Measurements from ENCODE around the gene MAPK11.

Gene MAPK11

DNA sequence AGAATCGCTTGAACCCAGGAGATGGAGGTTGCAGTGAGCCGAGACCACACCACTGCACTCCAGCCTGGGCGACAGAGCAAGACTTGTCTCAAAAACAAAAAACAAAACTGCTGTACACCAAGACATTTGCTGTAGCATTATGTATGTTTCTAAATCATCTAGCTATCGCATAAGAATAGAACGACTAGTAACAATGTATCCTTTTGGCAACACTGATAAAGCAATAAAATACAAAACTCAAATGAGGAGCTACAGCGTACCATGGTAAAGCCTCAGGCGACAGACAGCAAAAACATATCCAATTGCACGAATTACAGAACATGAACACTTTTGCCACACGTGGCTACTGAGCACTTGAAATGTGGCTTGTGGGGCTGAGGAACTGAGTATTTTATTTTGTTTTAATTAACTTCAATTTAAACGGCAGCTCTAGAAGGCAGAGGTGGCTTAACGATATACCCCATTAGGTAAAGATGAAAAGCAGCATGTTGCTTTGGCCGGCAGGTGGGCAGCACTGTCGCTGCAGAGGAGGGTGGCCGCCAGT is 27.7 kb downstream of the MAPK11 start:
- Histone ChIP-seq H3K4me2 (ENCODE audit: low read length) (peak overlapping the region; percentile 51), H3K27me3 (ENCODE audit: low read depth, low read length) (no peaks in the 10 kb centered on the region), H3K36me3 (replicated peaks; ENCODE audit: low read depth, low read length) (peaks cover 3% of the 10 kb centered on the region), H4K20me1 (ENCODE audit: insufficient read depth, low read length) (no peaks in the 10 kb centered on the region), H2AFZ (ENCODE audit: low read depth, low read length) (no peak overlapping the region), H3K9ac (ENCODE audit: low read length) (no peak overlapping the region), H3K27ac (ENCODE audit: low read length) (no peak overlapping the region), H3K4me3 (ENCODE audit: low read length) (peak overlapping the region; percentile 29), H3K4me1 (ENCODE audit: low read length) (peaks cover 10% of the 10 kb centered on the region), H3K9me3 (ENCODE audit: insufficient read depth, low read length) (no peaks in the 10 kb centered on the region), H3K79me2 (ENCODE audit: low read length) (peaks cover 59% of the 10 kb centered on the region)
- no peak for TF ChIP-seq EZH2phosphoT487 (IDR thresholded peaks at IDR 0.05; ENCODE audit: low read depth)
- TF ChIP-seq, protein P1, sequence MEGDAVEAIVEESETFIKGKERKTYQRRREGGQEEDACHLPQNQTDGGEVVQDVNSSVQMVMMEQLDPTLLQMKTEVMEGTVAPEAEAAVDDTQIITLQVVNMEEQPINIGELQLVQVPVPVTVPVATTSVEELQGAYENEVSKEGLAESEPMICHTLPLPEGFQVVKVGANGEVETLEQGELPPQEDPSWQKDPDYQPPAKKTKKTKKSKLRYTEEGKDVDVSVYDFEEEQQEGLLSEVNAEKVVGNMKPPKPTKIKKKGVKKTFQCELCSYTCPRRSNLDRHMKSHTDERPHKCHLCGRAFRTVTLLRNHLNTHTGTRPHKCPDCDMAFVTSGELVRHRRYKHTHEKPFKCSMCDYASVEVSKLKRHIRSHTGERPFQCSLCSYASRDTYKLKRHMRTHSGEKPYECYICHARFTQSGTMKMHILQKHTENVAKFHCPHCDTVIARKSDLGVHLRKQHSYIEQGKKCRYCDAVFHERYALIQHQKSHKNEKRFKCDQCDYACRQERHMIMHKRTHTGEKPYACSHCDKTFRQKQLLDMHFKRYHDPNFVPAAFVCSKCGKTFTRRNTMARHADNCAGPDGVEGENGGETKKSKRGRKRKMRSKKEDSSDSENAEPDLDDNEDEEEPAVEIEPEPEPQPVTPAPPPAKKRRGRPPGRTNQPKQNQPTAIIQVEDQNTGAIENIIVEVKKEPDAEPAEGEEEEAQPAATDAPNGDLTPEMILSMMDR (IDR thresholded peaks at IDR 0.05; ENCODE audit: low read depth, low read length), result no peak

DNA sequence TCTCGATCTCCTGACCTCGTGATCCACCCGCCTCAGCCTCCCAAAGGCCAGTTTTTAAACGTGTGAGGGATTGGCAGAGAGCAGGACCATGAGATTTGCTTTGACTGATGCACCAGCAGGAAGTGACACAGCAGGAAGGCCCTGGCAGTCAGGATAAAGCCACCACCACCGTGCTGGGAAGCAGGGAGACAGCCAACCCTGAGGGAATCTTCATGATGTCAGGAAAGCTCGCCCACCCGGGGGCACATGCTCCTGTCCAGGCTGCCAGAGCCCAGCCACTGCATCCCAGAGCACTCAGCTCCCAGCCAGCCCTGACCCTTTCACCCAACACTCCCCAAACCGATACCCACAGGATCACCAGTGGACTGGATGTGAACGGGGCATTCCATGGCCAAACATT is 31.4 kb downstream of the MAPK11 start:
- no peak overlapping the region for H3K9ac ChIP-seq (ENCODE audit: low read length)
- peaks cover 65% of the 10 kb centered on the region for H3K79me2 ChIP-seq (ENCODE audit: low read length)
- no peaks in the 10 kb centered on the region for H4K20me1 ChIP-seq (ENCODE audit: insufficient read depth, low read length)

DNA sequence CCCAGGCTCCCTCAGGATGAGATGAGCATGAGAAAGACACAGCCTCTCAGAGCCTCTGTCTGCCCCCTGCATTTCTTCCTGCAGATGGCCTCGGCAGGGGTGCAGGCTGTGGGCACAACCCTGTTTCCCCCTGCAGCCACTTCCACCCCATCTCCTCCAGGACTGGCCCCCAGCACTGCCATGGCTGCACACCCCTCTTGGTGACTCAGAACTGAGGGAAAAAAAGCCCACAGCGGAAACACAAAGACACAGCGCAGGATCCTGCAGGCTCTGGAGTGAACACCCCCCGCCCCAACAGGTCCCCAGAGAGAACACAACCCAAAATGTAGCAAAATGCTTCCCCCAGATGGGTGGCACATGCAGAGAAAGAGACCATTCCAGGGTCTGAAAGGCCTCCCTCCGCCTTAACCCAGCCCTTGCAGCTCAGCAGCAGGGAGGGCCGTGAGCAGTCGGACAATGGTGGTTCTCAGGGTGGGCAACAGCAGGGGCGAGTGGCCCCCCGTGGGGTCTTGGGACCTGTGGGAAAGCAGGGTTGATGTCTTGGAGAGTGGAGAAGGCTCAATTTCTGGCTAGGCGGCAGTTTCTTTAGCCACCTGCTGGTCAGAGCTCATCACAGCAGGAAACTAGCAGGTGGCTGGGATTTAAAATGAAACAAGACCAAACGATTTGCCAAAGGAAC is 33.3 kb downstream of the MAPK11 start:
- Histone ChIP-seq H3K9me3 (ENCODE audit: insufficient read depth, low read length) (no peaks in the 10 kb centered on the region), H2AFZ (ENCODE audit: low read depth, low read length) (no peak overlapping the region), H4K20me1 (ENCODE audit: insufficient read depth, low read length) (no peaks in the 10 kb centered on the region), H3K36me3 (replicated peaks; ENCODE audit: low read depth, low read length) (peaks cover 4% of the 10 kb centered on the region), H3K4me2 (ENCODE audit: low read length) (no peak overlapping the region), H3K9ac (ENCODE audit: low read length) (no peak overlapping the region), H3K27ac (ENCODE audit: low read length) (no peak overlapping the region), H3K4me3 (ENCODE audit: low read length) (no peak overlapping the region), H3K79me2 (ENCODE audit: low read length) (peaks cover 46% of the 10 kb centered on the region), H3K27me3 (ENCODE audit: low read depth, low read length) (no peaks in the 10 kb centered on the region), H3K4me1 (ENCODE audit: low read length) (no peaks in the 10 kb centered on the region)
- no peak for TF ChIP-seq EZH2phosphoT487 (IDR thresholded peaks at IDR 0.05; ENCODE audit: low read depth)
- TF ChIP-seq, protein P1 (IDR thresholded peaks at IDR 0.05; ENCODE audit: low read depth, low read length), result peak; percentile 39

More for the DNA sequence above, 31.4 kb downstream of the MAPK11 start:
- Histone ChIP-seq H2AFZ (ENCODE audit: low read depth, low read length) (no peak overlapping the region), H3K27me3 (ENCODE audit: low read depth, low read length) (no peaks in the 10 kb centered on the region), H3K36me3 (replicated peaks; ENCODE audit: low read depth, low read length) (peaks cover 6% of the 10 kb centered on the region), H3K4me1 (ENCODE audit: low read length) (peaks cover 5% of the 10 kb centered on the region), H3K27ac (ENCODE audit: low read length) (no peak overlapping the region), H3K9me3 (ENCODE audit: insufficient read depth, low read length) (no peaks in the 10 kb centered on the region), H3K4me2 (ENCODE audit: low read length) (no peak overlapping the region), H3K4me3 (ENCODE audit: low read length) (no peak overlapping the region)
- no peak for TF ChIP-seq EZH2phosphoT487 (IDR thresholded peaks at IDR 0.05; ENCODE audit: low read depth)
- TF ChIP-seq, protein P1 (IDR thresholded peaks at IDR 0.05; ENCODE audit: low read depth, low read length), result no peak

DNA sequence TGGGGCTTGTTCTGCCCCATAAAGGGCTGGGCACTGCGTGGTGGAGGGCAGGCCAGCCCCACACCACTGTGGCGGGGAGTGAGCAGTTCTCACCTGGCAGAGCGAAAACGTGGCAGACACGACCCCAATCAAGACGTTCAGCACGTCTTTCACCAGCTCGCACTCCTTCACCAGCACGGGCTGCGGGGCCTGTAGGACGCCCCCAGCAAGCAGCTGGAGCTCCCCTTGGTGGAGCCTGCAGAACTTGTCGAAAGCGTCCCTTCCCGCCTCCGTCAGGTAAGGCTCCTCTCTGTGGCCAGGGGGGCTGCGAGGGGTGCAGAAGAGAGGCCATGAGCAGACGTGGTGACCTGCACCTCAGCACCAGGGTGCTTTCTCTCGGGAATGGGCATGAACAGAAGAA is 37.0 kb downstream of the MAPK11 start:
- H2AFZ ChIP-seq (ENCODE audit: low read depth, low read length), result no peak overlapping the region
- no peak for TF ChIP-seq EZH2phosphoT487 (IDR thresholded peaks at IDR 0.05; ENCODE audit: low read depth)
- TF ChIP-seq, protein P1 (IDR thresholded peaks at IDR 0.05; ENCODE audit: low read depth, low read length), result no peak
- H3K4me2 ChIP-seq (ENCODE audit: low read length), result no peak overlapping the region
- no peaks in the 10 kb centered on the region for H3K9me3 ChIP-seq (ENCODE audit: insufficient read depth, low read length)
- peaks cover 4% of the 10 kb centered on the region for H3K36me3 ChIP-seq (replicated peaks; ENCODE audit: low read depth, low read length)
- H3K27me3 ChIP-seq (ENCODE audit: low read depth, low read length), result no peaks in the 10 kb centered on the region
- H4K20me1 ChIP-seq (ENCODE audit: insufficient read depth, low read length), result no peaks in the 10 kb centered on the region
- H3K79me2 ChIP-seq (ENCODE audit: low read length), result peaks cover 26% of the 10 kb centered on the region
- no peaks in the 10 kb centered on the region for H3K4me1 ChIP-seq (ENCODE audit: low read length)
- H3K9ac ChIP-seq (ENCODE audit: low read length), result no peak overlapping the region
- no peak overlapping the region for H3K4me3 ChIP-seq (ENCODE audit: low read length)
- no peak overlapping the region for H3K27ac ChIP-seq (ENCODE audit: low read length)

Data from OCI-LY3 (cell line).